ENCODE results near the gene PDCD1.

DNA sequence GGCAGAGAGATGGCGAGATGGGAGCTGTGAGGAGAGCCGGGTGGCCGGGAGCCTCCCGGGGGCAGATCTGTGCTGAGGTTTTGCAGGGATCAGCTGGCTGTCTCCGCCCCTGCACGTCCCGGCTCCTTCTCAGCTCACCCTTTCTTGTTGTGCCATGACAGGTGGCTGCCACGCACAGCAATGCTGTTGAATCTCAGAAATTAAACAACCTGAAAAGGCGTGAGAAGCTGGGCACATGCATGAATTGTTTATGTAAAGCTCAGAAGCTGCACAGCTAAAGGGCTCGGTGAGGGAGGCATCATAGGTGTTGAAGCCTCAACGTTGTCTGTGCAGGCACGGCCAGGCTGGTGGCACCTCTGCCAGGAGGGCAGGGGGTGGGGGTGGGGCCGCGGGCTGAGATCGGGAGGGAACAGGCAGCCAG, 10.0 kb upstream of the PDCD1 start:
- no peak for TF ChIP-seq FOXM1 (IDR thresholded peaks at IDR 0.05; ENCODE audit: borderline replicate concordance)
- no peak for TF ChIP-seq BHLHE40 (IDR thresholded peaks at IDR 0.05; ENCODE audit: borderline replicate concordance)
- no peak for TF ChIP-seq ZNF384 (IDR thresholded peaks at IDR 0.05)
- no peak for TF ChIP-seq FOXA1 (IDR thresholded peaks at IDR 0.05)
- no peak for TF ChIP-seq HDGF (IDR thresholded peaks at IDR 0.05; ENCODE audit: borderline replicate concordance)
- TF ChIP-seq NFRKB (IDR thresholded peaks at IDR 0.05) = no peak
- TF ChIP-seq ELF4 (IDR thresholded peaks at IDR 0.05) = no peak
- TF ChIP-seq TARDBP (IDR thresholded peaks at IDR 0.05) = no peak
- TF ChIP-seq LEF1 (IDR thresholded peaks at IDR 0.05; ENCODE audit: borderline replicate concordance) = no peak
- no peak for TF ChIP-seq SP1 (IDR thresholded peaks at IDR 0.05)

Measured in HEK293T (cell line).